ENCODE data around the gene STARD3NL.
"Not testable (repeated sequence)": the region's sequence is repeated elsewhere in the genome, so short reads cannot be mapped to it uniquely, and the experiment has no call there.

DNA sequence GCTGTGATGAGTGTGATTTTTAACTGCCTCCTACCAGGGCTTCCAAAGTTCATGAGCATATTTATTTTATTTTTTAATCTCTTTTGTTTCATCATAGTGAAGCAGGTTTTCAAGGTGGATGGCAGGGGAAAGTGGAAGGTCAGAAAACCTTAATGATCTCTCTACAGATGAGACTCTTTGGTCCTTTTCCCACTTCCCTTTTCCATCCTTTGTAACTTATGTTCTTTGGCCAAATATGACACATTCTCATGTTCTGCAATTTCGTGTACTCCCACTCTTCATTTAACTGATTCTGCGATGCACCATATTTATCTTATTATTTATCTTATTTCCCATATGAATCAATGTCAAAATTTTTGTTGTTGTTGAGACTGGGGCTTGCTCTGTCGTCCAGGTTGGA lies 87.9 kb downstream of the STARD3NL start:
- TF ChIP-seq CTCF, EP300 (IDR thresholded peaks at IDR 0.05): not testable (repeated sequence)

All from tibial nerve (tissue), 4 donors.